Lower lobe of right lung (tissue), 2 donors: Measurements from ENCODE around the gene AUTS2. TPM values are rescaled to one million over a fixed set of nuclear protein-coding genes. Genes with fewer than 3 reads are reported as not detected.

Experiments used
- ATAC-seq, 2 donors: fragments of 200-7000 bp; cut with Tn5 transposase; one replicate each; pipeline ENCODE4 v1.9.1; 2020 to 2022; ENCODE audit warnings: mild to moderate bottlenecking in 2 of 2, moderate library complexity in 2 of 2
- DNase-seq: peaks from one replicate; pipeline ENCODE4 v3.0.0-alpha.2; 2020
- H3K27ac ChIP-seq: fragments of 200-600 bp; one replicate; pipeline ENCODE4 v1.8.0; 2022
- H3K27me3 ChIP-seq: fragments of 200-600 bp; one replicate; pipeline ENCODE4 v1.8.0; 2022; ENCODE audit warnings: low read depth
- H3K36me3 ChIP-seq: fragments of 200-600 bp; one replicate; pipeline ENCODE4 v1.8.0; 2022; ENCODE audit warnings: mild to moderate bottlenecking
- H3K4me1 ChIP-seq: fragments of 200-600 bp; one replicate; pipeline ENCODE4 v1.8.0; 2022
- H3K4me3 ChIP-seq: fragments of 200-600 bp; one replicate; pipeline ENCODE4 v1.8.0; 2022; ENCODE audit warnings: mild to moderate bottlenecking
- H3K9me3 ChIP-seq: fragments of 200-600 bp; one replicate; pipeline ENCODE4 v1.8.0; 2022
- CTCF ChIP-seq: fragments of 200-600 bp; IDR thresholded peaks from one replicate; pipeline ENCODE4 v1.8.0; 2022; ENCODE audit warnings: antibody characterized with exemption, mild to moderate bottlenecking
- intact Hi-C: fragments of 100-400 bp; cut with DNase I; formaldehyde crosslinking; loops from one replicate; pipeline ENCODE4 v1.11.0; 2022
- total RNA-seq: library from RNA; stranded (reverse); fragmentation: NEBNext Ultra II Directional; extraction: Animal tissue kit (Norgen Biotek cat#: 25700); gene quantifications from one replicate; pipeline ENCODE4 v1.2.1, GENCODE V29; 2021
- donor health status: DM: no; HTN: yes; CAD: no; lungs with severe emphysema.

Gene AUTS2
- total RNA-seq, 1 donor from 2014 or later: 45.7 TPM

- Histone ChIP-seq H3K27me3 (no peaks in the 10 kb centered on the region), H3K4me1 (peaks cover 6% of the 10 kb centered on the region), H3K4me3 (no peak overlapping the region), H3K36me3 (no peaks in the 10 kb centered on the region), H3K9me3 (no peaks in the 10 kb centered on the region), H3K27ac (no peak overlapping the region)
- DNase-seq (no peak), ATAC-seq (no peak)
- intact Hi-C loops: no loop called here
- no peak for TF ChIP-seq CTCF
Measured at GRCh38 chr7:69803699-69804516, 205.6 kb downstream of the AUTS2 start.

GRCh38 chr7:69804962-69805361 lies 206.7 kb downstream of the AUTS2 start:
- no peak for ATAC-seq
- no peak for DNase-seq
- no peaks in the 10 kb centered on the region for H3K27me3 ChIP-seq
- no peak for TF ChIP-seq CTCF
- H3K4me1 ChIP-seq: peaks cover 6% of the 10 kb centered on the region
- intact Hi-C loops: no loop called here
- H3K9me3 ChIP-seq: no peaks in the 10 kb centered on the region
- H3K27ac ChIP-seq: no peak overlapping the region
- H3K4me3 ChIP-seq: no peak overlapping the region
- no peaks in the 10 kb centered on the region for H3K36me3 ChIP-seq

GRCh38 chr7:69808391-69808790 lies 210.1 kb downstream of the AUTS2 start:
- H3K27ac ChIP-seq: no peak overlapping the region
- ATAC-seq (no peak), DNase-seq (no peak)
- H3K4me3 ChIP-seq: no peak overlapping the region
- H3K9me3 ChIP-seq: no peaks in the 10 kb centered on the region
- intact Hi-C loops: no loop called here
- no peaks in the 10 kb centered on the region for H3K36me3 ChIP-seq
- H3K27me3 ChIP-seq: no peaks in the 10 kb centered on the region
- TF ChIP-seq CTCF: no peak
- H3K4me1 ChIP-seq: no peaks in the 10 kb centered on the region

DNA sequence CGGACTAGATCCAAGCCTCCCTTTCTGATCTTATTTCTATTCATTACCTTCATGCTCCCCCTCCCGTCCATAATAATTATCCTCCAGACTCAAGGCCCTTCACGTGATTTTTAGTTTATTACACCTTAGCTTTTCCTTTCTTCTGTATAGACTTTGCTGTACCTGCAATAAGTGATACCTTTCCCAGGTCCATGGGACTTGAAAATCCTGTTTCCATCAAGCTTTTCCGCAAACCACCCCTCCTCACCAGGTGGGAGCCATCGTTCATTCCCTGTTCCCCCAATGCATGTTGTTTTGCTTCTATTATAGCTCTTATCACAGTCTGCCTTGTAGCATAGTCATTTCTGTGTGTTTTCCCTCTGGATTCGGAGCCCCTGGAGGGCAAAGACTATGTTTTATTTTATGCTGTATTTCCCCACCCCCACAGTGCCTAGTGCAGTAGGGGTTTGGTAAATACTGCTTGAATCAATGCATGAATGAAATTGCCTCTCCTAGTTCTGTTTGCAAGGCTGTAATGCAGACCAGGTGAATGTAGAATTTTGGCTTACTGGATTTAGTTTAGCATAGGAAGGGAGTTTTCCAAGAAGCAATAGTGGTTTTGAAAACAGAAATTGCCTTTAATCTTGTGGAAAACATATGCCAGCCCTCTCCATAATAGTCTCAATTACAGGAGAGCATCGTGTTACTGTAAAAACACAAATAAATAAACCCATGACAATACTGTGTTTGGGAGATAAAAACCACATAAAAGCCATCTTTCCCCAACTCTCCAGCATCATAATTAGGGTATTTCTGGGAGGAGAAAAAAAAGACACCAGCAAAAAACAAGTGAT lies 213.4 kb downstream of the AUTS2 start:
- no peaks in the 10 kb centered on the region for H3K27me3 ChIP-seq
- ATAC-seq: no peak
- H3K36me3 ChIP-seq: no peaks in the 10 kb centered on the region
- H3K4me1 ChIP-seq: peaks cover 15% of the 10 kb centered on the region
- intact Hi-C loops: no loop called here
- H3K9me3 ChIP-seq: no peaks in the 10 kb centered on the region
- DNase-seq: no peak
- H3K4me3 ChIP-seq: no peak overlapping the region
- H3K27ac ChIP-seq: no peak overlapping the region
- no peak for TF ChIP-seq CTCF

DNA sequence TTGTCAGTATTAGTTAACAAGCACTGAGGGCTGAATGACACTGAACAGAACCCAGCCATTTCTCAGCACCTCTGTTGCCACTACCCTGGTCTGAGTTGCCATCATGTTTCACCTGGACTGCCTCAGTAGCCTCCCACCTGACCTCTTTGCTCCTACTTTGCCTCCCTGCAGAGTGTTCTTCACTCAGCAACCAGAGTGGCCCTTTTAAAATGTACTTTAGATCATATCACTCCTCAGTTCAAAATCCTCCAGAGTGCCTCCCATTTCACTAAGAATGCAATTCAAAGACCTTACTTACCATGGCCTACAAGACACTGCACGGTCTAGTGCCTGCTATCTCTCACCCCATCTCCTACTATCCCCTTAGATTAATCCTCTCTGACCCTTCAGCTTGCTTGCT lies 214.5 kb downstream of the AUTS2 start:
- Histone ChIP-seq H3K36me3 (no peaks in the 10 kb centered on the region), H3K4me3 (no peak overlapping the region), H3K4me1 (peaks cover 15% of the 10 kb centered on the region), H3K27ac (no peak overlapping the region), H3K27me3 (no peaks in the 10 kb centered on the region), H3K9me3 (no peaks in the 10 kb centered on the region)
- DNase-seq (no peak), ATAC-seq (peak in 1 of 2 donors; percentile 42)
- intact Hi-C loops: no loop called here
- no peak for TF ChIP-seq CTCF
